LNCAP (cell line): ENCODE data around the gene GPC6.

ENCODE experiments used
- CTCF ChIP-seq: fragments of 450-650 bp; IDR thresholded peaks from 2 replicates; pipeline ENCODE4 v1.5.1; 2017; ENCODE audit warnings: mild to moderate bottlenecking

The GPC6 gene

GRCh38 chr13:94351292-94351990 lies 1124.8 kb downstream of the GPC6 start:
- no peak for TF ChIP-seq CTCF

GRCh38 chr13:94352057-94352456 lies 1125.5 kb downstream of the GPC6 start:
- TF ChIP-seq CTCF: no peak

DNA sequence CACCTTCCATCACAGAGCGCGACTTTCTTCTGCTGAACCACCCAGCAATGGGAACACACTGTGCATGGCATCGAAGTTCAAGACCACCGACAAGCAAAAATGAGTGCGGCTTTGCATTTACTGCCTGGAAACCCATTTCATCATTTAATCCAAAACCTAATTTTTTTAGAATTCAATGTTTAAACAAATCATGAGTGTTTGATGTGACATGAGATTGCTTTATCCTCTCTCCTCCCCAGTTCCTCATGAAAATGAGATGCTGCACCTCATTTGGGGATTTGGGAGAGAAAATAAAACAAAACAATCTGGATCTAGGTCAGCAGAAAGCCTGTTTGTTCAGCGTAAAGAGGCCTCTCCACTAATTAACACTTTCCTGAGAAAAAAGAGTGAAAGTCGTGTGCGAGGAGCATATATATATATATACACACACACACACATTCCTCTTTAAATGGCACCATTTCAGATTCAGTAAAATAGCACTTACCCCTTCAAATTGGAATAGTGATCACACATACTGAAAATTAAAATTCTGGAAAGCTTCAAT lies 1126.6 kb downstream of the GPC6 start:
- no peak for TF ChIP-seq CTCF

DNA sequence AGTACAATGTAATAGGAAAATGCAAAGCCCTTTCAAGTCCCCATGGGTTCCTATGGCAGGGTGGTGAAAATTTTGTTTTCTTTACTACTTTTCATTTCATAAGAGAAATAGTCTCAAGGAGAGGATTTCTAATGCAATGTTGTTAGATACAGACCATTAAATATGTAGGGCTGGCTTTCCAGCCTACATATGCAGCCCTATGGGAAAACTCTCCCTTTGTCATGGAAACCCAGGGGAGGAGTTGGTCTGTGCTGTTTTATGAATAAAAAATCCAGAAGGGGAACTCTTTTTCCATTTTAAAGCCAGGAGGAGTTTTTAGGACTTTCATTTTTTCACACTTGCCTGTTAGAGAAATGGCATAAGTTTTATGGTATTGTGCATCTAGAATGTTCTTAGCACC lies 1133.3 kb downstream of the GPC6 start:
- no peak for TF ChIP-seq CTCF

DNA sequence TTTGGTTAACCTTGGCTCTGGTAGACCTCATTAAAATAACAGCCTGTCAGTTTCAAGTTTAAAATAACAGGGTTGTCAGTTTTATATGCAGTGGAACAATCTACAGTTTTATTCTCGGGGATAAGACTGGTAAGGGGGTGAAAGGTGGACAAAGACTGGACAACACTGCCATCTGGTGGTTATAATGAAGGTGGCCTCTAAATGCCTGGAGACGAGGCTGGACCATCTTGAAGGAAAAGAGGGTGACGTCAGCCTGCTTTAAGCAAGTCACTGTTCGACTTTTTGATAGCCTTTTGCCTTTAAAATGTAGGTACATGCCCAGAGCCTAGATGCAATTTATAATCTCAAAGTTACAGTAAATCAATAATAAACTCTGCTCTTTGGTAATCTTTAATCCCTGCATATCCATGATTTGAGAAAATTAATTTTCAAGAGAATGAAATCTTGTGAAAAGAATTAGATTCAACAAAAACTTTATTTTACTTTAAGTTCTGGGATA lies 1135.9 kb downstream of the GPC6 start:
- TF ChIP-seq CTCF: peak; percentile 62

DNA sequence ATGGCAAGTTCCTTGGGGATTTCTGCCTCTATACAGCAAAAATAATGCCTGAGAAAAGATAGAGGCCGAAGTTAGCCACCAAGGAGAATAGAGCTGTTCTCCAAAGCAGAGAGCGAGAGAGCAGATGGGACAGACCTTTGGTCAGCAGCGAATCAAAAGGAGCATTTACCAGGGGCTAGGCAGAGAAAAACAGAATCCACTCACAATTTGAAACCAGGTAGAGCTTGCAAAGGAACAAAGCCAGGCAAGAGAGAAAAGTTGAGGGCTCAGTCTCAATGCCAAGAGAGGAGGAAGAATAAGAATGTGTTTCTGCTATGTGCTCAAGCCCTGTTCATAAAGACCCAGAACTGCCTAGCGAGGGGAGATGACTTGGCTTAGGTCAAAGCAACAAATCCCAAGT lies 1140.1 kb downstream of the GPC6 start:
- no peak for TF ChIP-seq CTCF

GRCh38 chr13:94369972-94370436 lies 1143.4 kb downstream of the GPC6 start:
- TF ChIP-seq CTCF: no peak
